OCI-LY1 (cell line): ENCODE results near the gene TANK.

ENCODE experiments used
- H2AFZ ChIP-seq: fragments of 200-600 bp; sonication (generic), shearing (Covaris generic); 2 replicates; pipeline ENCODE4 v1.6.0; 2014; ENCODE audit warnings: antibody characterized with exemption, mild to moderate bottlenecking, low read length
- H3F3A ChIP-seq: fragments of 200-600 bp; sonication (generic), shearing (Covaris generic); 2 replicates; pipeline ENCODE4 v1.6.0; 2014; ENCODE audit warnings: mild to moderate bottlenecking, antibody characterized with exemption, low read length, moderate library complexity; ENCODE audit not compliant: insufficient read depth
- H3K27ac ChIP-seq: fragments of 200-600 bp; sonication (generic); 2 replicates; pipeline ENCODE4 v1.5.1; 2014; ENCODE audit warnings: low read length, mixed run types, mild to moderate bottlenecking, low read depth; ENCODE audit not compliant: poor library complexity, severe bottlenecking
- H3K27me3 ChIP-seq: fragments of 200-600 bp; sonication (generic); 2 replicates; pipeline ENCODE4 v1.6.0; 2014; ENCODE audit warnings: antibody characterized with exemption, mild to moderate bottlenecking, low read length, moderate library complexity; ENCODE audit not compliant: insufficient read depth
- H3K36me3 ChIP-seq: fragments of 200-600 bp; sonication (generic); 2 replicates; pipeline ENCODE4 v1.6.1; 2014; ENCODE audit warnings: mild to moderate bottlenecking, antibody characterized with exemption, low read length, moderate library complexity, mixed read lengths; ENCODE audit not compliant: insufficient read depth
- H3K4me1 ChIP-seq: fragments of 200-600 bp; sonication (generic); 2 replicates; pipeline ENCODE4 v1.5.1; 2014; ENCODE audit warnings: mild to moderate bottlenecking, low read length, moderate library complexity; ENCODE audit not compliant: insufficient read depth, severe bottlenecking
- H3K4me2 ChIP-seq: fragments of 200-600 bp; sonication (generic), shearing (Covaris generic); 2 replicates; pipeline ENCODE4 v1.6.1; 2014; ENCODE audit warnings: low read length
- H3K4me3 ChIP-seq: fragments of 200-600 bp; sonication (generic); 2 replicates; pipeline ENCODE4 v1.5.1; 2014; ENCODE audit warnings: low read length, low read depth, mild to moderate bottlenecking, mixed read lengths; ENCODE audit not compliant: poor library complexity, severe bottlenecking
- H3K79me2 ChIP-seq: fragments of 200-600 bp; shearing (Covaris generic); 2 replicates; pipeline ENCODE4 v1.6.1; 2016; ENCODE audit warnings: mixed run types, low read length, mixed read lengths; ENCODE audit not compliant: insufficient read depth
- H3K9ac ChIP-seq: fragments of 200-600 bp; sonication (generic), shearing (Covaris generic); 2 replicates; pipeline ENCODE4 v1.6.1; 2014; ENCODE audit warnings: mild to moderate bottlenecking, low read length, mixed read lengths
- H3K9me2 ChIP-seq: fragments of 200-600 bp; sonication (generic), shearing (Covaris generic); 2 replicates; pipeline ENCODE4 v1.6.1; 2014; ENCODE audit warnings: low read depth, mild to moderate bottlenecking, low read length, mixed read lengths
- H3K9me3 ChIP-seq: fragments of 200-600 bp; shearing (Covaris generic); 2 replicates; pipeline ENCODE4 v1.6.1; 2014; ENCODE audit warnings: low read length, mixed read lengths
- H4K20me1 ChIP-seq: fragments of 200-600 bp; sonication (generic), shearing (Covaris generic); 2 replicates; pipeline ENCODE4 v1.6.0; 2016; ENCODE audit warnings: mild to moderate bottlenecking, low read length; ENCODE audit not compliant: insufficient read depth
- EZH2 ChIP-seq: fragments of 200-600 bp; sonication (generic), shearing (Covaris generic); IDR thresholded peaks from 2 replicates; pipeline ENCODE4 v1.8.0; 2017; ENCODE audit warnings: borderline replicate concordance, mixed run types, mild to moderate bottlenecking, antibody characterized with exemption, low read length, moderate library complexity, mixed read lengths
- TF ChIP-seq, protein P1 (sequence below): fragments of 200-600 bp; sonication (generic), shearing (Covaris generic); IDR thresholded peaks from 2 replicates; pipeline ENCODE4 v1.5.1; 2017; ENCODE audit warnings: mild to moderate bottlenecking, antibody characterized with exemption, low read length, moderate library complexity, mixed read lengths

TANK gene

GRCh38 chr2:161116509-161116908, 43.7 kb upstream of the TANK start:
- Histone ChIP-seq H3K9me3 (no peaks in the 10 kb centered on the region), H3F3A (no peaks in the 10 kb centered on the region), H3K9me2 (no peaks in the 10 kb centered on the region), H3K79me2 (no peaks in the 10 kb centered on the region), H3K4me2 (no peak overlapping the region), H4K20me1 (no peaks in the 10 kb centered on the region), H2AFZ (no peak overlapping the region), H3K4me3 (no peak overlapping the region), H3K36me3 (no peaks in the 10 kb centered on the region), H3K27me3 (no peaks in the 10 kb centered on the region), H3K27ac (no peak overlapping the region), H3K4me1 (no peaks in the 10 kb centered on the region), H3K9ac (no peak overlapping the region)
- TF ChIP-seq EZH2 = no peak
- TF ChIP-seq, protein P1, sequence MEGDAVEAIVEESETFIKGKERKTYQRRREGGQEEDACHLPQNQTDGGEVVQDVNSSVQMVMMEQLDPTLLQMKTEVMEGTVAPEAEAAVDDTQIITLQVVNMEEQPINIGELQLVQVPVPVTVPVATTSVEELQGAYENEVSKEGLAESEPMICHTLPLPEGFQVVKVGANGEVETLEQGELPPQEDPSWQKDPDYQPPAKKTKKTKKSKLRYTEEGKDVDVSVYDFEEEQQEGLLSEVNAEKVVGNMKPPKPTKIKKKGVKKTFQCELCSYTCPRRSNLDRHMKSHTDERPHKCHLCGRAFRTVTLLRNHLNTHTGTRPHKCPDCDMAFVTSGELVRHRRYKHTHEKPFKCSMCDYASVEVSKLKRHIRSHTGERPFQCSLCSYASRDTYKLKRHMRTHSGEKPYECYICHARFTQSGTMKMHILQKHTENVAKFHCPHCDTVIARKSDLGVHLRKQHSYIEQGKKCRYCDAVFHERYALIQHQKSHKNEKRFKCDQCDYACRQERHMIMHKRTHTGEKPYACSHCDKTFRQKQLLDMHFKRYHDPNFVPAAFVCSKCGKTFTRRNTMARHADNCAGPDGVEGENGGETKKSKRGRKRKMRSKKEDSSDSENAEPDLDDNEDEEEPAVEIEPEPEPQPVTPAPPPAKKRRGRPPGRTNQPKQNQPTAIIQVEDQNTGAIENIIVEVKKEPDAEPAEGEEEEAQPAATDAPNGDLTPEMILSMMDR = no peak

DNA sequence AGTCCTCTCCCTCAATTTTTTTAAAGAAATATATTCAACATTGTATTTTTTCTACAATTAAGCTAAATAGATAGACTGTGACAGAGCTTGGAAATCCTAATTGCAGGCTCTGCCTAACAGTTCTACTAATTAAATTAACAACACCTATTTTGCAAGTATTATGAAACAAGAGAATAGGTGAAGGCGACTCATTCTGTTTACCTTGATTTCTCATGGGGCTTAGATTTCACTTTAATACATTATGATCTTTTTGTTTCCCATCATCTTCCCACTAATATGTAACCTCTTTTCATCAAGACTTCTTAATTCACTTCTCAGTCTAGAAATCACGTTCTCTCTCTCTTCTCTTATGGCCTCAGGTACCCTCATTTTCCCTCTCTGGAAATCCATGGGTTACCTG, 42.7 kb upstream of the TANK start:
- H3K4me2 ChIP-seq = no peak overlapping the region
- no peaks in the 10 kb centered on the region for H4K20me1 ChIP-seq
- H3K36me3 ChIP-seq = no peaks in the 10 kb centered on the region
- H2AFZ ChIP-seq = no peak overlapping the region
- H3K9me3 ChIP-seq = no peaks in the 10 kb centered on the region
- H3K4me1 ChIP-seq = no peaks in the 10 kb centered on the region
- TF ChIP-seq EZH2 = no peak
- H3F3A ChIP-seq = no peaks in the 10 kb centered on the region
- no peak overlapping the region for H3K27ac ChIP-seq
- H3K9me2 ChIP-seq = no peaks in the 10 kb centered on the region
- no peaks in the 10 kb centered on the region for H3K79me2 ChIP-seq
- no peaks in the 10 kb centered on the region for H3K27me3 ChIP-seq
- H3K4me3 ChIP-seq = no peak overlapping the region
- no peak overlapping the region for H3K9ac ChIP-seq

- H3K4me1 ChIP-seq = no peaks in the 10 kb centered on the region
- no peaks in the 10 kb centered on the region for H3K9me2 ChIP-seq
- H3F3A ChIP-seq = no peaks in the 10 kb centered on the region
- H3K4me3 ChIP-seq = no peak overlapping the region
- no peak overlapping the region for H3K9ac ChIP-seq
- no peak overlapping the region for H3K27ac ChIP-seq
- no peaks in the 10 kb centered on the region for H4K20me1 ChIP-seq
- no peak overlapping the region for H3K4me2 ChIP-seq
- no peak overlapping the region for H2AFZ ChIP-seq
- H3K79me2 ChIP-seq = no peaks in the 10 kb centered on the region
- H3K36me3 ChIP-seq = no peaks in the 10 kb centered on the region
- TF ChIP-seq, protein P1 = no peak
- TF ChIP-seq EZH2 = no peak
- no peaks in the 10 kb centered on the region for H3K9me3 ChIP-seq
- H3K27me3 ChIP-seq = no peaks in the 10 kb centered on the region
These were observed 41.5 kb upstream of the TANK start for GRCh38 chr2:161118722-161119121.

DNA sequence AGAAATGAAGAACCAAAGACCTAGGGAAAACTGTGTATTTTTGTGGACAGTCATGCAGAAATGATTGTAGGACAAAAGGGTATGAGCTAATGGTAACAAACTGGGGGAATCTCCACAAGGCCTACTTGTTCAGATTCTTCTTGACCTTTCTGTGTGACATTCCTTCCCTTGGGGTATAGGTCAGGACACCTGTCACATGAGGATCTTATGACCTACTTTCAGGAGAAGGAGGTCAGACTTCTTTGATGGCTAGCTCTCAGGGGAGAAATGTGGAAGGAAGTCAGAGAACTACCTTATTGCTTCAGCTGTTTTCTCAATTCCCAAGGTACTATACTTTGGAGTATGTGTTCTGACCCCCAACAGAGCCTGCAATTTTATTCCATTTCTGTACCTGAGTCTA, 40.7 kb upstream of the TANK start:
- H3K9ac ChIP-seq = no peak overlapping the region
- no peaks in the 10 kb centered on the region for H3K9me2 ChIP-seq
- TF ChIP-seq, protein P1 = no peak
- no peak for TF ChIP-seq EZH2
- H3K27ac ChIP-seq = no peak overlapping the region
- no peak overlapping the region for H2AFZ ChIP-seq
- no peak overlapping the region for H3K4me3 ChIP-seq
- no peaks in the 10 kb centered on the region for H3F3A ChIP-seq
- H3K36me3 ChIP-seq = no peaks in the 10 kb centered on the region
- H3K9me3 ChIP-seq = no peaks in the 10 kb centered on the region
- no peaks in the 10 kb centered on the region for H3K4me1 ChIP-seq
- H3K27me3 ChIP-seq = no peaks in the 10 kb centered on the region
- H3K4me2 ChIP-seq = no peak overlapping the region
- H3K79me2 ChIP-seq = no peaks in the 10 kb centered on the region
- H4K20me1 ChIP-seq = no peaks in the 10 kb centered on the region
